ENCODE results near the gene UTS2.

The UTS2 gene

GRCh38 chr1:7809742-7810141, 43.1 kb downstream of the UTS2 start:
- DNase-seq: no peak

GRCh38 chr1:7808253-7808844, 44.5 kb downstream of the UTS2 start:
- DNase-seq: peak; percentile 8

- no peak for DNase-seq
These were observed 47.4 kb downstream of the UTS2 start for GRCh38 chr1:7805460-7805859.

All from NCI-H2171 (cell line).